GM23338 (cell line): ENCODE measurements around the gene PSMD8. TPM values are rescaled to one million over a fixed set of nuclear protein-coding genes. Genes with fewer than 3 reads are reported as not detected.

Experiments used
- ATAC-seq: fragments of 200-7000 bp; cut with Tn5 transposase; 3 replicates; pipeline ENCODE4 v1.9.1; 2020
- DNase-seq: peaks from one replicate; pipeline ENCODE4 v3.0.0-alpha.2; 2015; ENCODE audit warnings: low spot score
- H2AFZ ChIP-seq: fragments of 200-600 bp; sonication (generic); 2 replicates; pipeline ENCODE4 v1.8.0; 2016; ENCODE audit warnings: antibody characterized with exemption, mild to moderate bottlenecking, moderate library complexity
- H3F3A ChIP-seq: fragments of 200-600 bp; sonication (generic); replicated peaks from 2 replicates; pipeline ENCODE4 v1.8.0; 2017; ENCODE audit warnings: antibody characterized with exemption, mixed run types, low read depth
- H3K27ac ChIP-seq: fragments of 200-600 bp; sonication (generic); 2 replicates; pipeline ENCODE4 v1.6.1; 2016; ENCODE audit warnings: low read depth
- H3K27me3 ChIP-seq: fragments of 200-600 bp; sonication (generic); 2 replicates; pipeline ENCODE4 v1.8.0; 2016; ENCODE audit warnings: mild to moderate bottlenecking, mixed run types, moderate library complexity; ENCODE audit not compliant: insufficient read depth
- H3K36me3 ChIP-seq: fragments of 200-600 bp; sonication (generic); 2 replicates; pipeline ENCODE4 v1.8.0; 2016; ENCODE audit warnings: mild to moderate bottlenecking; ENCODE audit not compliant: insufficient read depth
- H3K4me1 ChIP-seq: fragments of 200-600 bp; sonication (generic); 2 replicates; pipeline ENCODE4 v1.8.0; 2016; ENCODE audit warnings: mild to moderate bottlenecking, moderate library complexity; ENCODE audit not compliant: insufficient read depth
- H3K4me2 ChIP-seq: fragments of 200-600 bp; sonication (generic); 2 replicates; pipeline ENCODE4 v1.7.1; 2017; ENCODE audit warnings: mixed run types
- H3K4me3 ChIP-seq: fragments of 200-600 bp; sonication (generic); 2 replicates; pipeline ENCODE4 v1.6.1; 2016; ENCODE audit warnings: mixed run types
- H3K79me2 ChIP-seq: fragments of 200-600 bp; sonication (generic); replicated peaks from 2 replicates; pipeline ENCODE4 v1.8.0; 2017; ENCODE audit warnings: mild to moderate bottlenecking; ENCODE audit not compliant: insufficient read depth
- H3K9me2 ChIP-seq: fragments of 200-600 bp; sonication (generic); 2 replicates; pipeline ENCODE4 v1.8.0; 2017; ENCODE audit not compliant: insufficient read depth
- H4K20me1 ChIP-seq: fragments of 200-600 bp; sonication (generic); replicated peaks from 2 replicates; pipeline ENCODE4 v1.8.0; 2017; ENCODE audit warnings: mild to moderate bottlenecking; ENCODE audit not compliant: insufficient read depth
- H3K27ac Mint-ChIP-seq: 2 replicates; pipeline ENCODE4 v1.8.0; 2020; ENCODE audit warnings: inconsistent platforms, mild to moderate bottlenecking, moderate library complexity, mixed read lengths
- H3K27me3 Mint-ChIP-seq: 3 replicates; pipeline ENCODE4 v1.8.0; 2022; ENCODE audit warnings: low read depth, mild to moderate bottlenecking, moderate library complexity, mixed read lengths, inconsistent platforms; ENCODE audit not compliant: insufficient read depth, poor library complexity
- H3K36me3 Mint-ChIP-seq: 3 replicates; pipeline ENCODE4 v1.8.0; 2021; ENCODE audit warnings: low read depth, mild to moderate bottlenecking, inconsistent platforms, moderate library complexity, mixed read lengths
- H3K4me1 Mint-ChIP-seq: 3 replicates; pipeline ENCODE4 v1.8.0; 2020; ENCODE audit warnings: mild to moderate bottlenecking, inconsistent platforms, mixed read lengths
- H3K4me3 Mint-ChIP-seq: 3 replicates; pipeline ENCODE4 v1.8.0; 2021; ENCODE audit warnings: moderate library complexity, mild to moderate bottlenecking, inconsistent platforms, mixed read lengths
- H3K9me3 Mint-ChIP-seq: 3 replicates; pipeline ENCODE4 v1.8.0; 2020; ENCODE audit warnings: moderate library complexity, mild to moderate bottlenecking, inconsistent platforms, mixed read lengths
- CREB1 ChIP-seq: fragments of 250-450 bp; sonication (Bioruptor Pico); IDR thresholded peaks from 2 replicates; pipeline ENCODE4 v1.5.0; 2020; ENCODE audit warnings: low read depth, mild to moderate bottlenecking, moderate library complexity
- EZH2 ChIP-seq: fragments of 200-600 bp; sonication (generic); IDR thresholded peaks from one replicate; pipeline ENCODE4 v1.8.0; 2017; ENCODE audit warnings: antibody characterized with exemption, mild to moderate bottlenecking, low read depth; ENCODE audit not compliant: unreplicated experiment
- EZH2phosphoT487 ChIP-seq: fragments of 200-600 bp; sonication (generic); IDR thresholded peaks from one replicate; pipeline ENCODE4 v1.8.1; 2018; ENCODE audit warnings: antibody characterized with exemption; ENCODE audit not compliant: unreplicated experiment
- JUNB ChIP-seq: IDR thresholded peaks from one replicate; pipeline ENCODE4 v1.6.1; 2016; ENCODE audit warnings: antibody characterized with exemption; ENCODE audit not compliant: unreplicated experiment
- NANOG ChIP-seq: IDR thresholded peaks from 2 replicates; pipeline ENCODE4 v1.6.1; 2016; ENCODE audit warnings: antibody characterized with exemption, borderline replicate concordance
- POLR2AphosphoS5 ChIP-seq: IDR thresholded peaks from 2 replicates; pipeline ENCODE4 v1.6.1; 2016; ENCODE audit warnings: antibody characterized with exemption, low read depth
- STAT1 ChIP-seq: IDR thresholded peaks from one replicate; pipeline ENCODE4 v1.6.1; 2016; ENCODE audit warnings: antibody characterized with exemption; ENCODE audit not compliant: unreplicated experiment
- ZNF114 ChIP-seq: fragments of 250-450 bp; sonication (Bioruptor Pico); IDR thresholded peaks from 2 replicates; pipeline ENCODE4 v1.5.0; 2020; ENCODE audit warnings: mild to moderate bottlenecking, moderate library complexity
- polyA plus RNA-seq: library from polyadenylated mRNA; unstranded; fragments of >200 nt; fragmentation: Nextera tagmentation; extraction: Ambion mirVana; gene quantifications from 2 replicates; pipeline ENCODE4 v1.2.1, GENCODE V29; 2016
- total RNA-seq: library from RNA; depleted of rRNA; stranded (reverse); fragments of >200 nt; shearing (Covaris generic); gene quantifications from 2 replicates; pipeline ENCODE4 v1.2.3, GENCODE V29; 2014
- TF ChIP-seq, protein P1 (sequence below): fragments of 250-450 bp; sonication (Bioruptor Pico); IDR thresholded peaks from 2 replicates; pipeline ENCODE4 v1.5.0; 2020; ENCODE audit warnings: mild to moderate bottlenecking, moderate library complexity
- TF ChIP-seq, protein P2 (sequence below): IDR thresholded peaks from one replicate; pipeline ENCODE4 v1.6.1; 2018; ENCODE audit warnings: antibody characterized with exemption; ENCODE audit not compliant: unreplicated experiment
- TF ChIP-seq, protein P3 (sequence below): IDR thresholded peaks from 2 replicates; pipeline ENCODE4 v1.6.1; 2016; ENCODE audit warnings: antibody characterized with exemption
- TF ChIP-seq, protein P4 (sequence below), 2 experiments: fragments of 200-600 bp in 1 of 2; sonication (generic) in 1 of 2; conservative IDR thresholded peaks; 2 replicates each; pipeline versions ENCODE4 v1.5.1 to v1.6.1; 2016 to 2017; ENCODE audit warnings: antibody characterized with exemption in 2 of 2, low read depth in 2 of 2, mild to moderate bottlenecking in 2 of 2, moderate library complexity in 1 of 2

The PSMD8 gene
- total and polyA plus RNA-seq, 2 experiments from 2014 or later, result 129 to 241 TPM

DNA sequence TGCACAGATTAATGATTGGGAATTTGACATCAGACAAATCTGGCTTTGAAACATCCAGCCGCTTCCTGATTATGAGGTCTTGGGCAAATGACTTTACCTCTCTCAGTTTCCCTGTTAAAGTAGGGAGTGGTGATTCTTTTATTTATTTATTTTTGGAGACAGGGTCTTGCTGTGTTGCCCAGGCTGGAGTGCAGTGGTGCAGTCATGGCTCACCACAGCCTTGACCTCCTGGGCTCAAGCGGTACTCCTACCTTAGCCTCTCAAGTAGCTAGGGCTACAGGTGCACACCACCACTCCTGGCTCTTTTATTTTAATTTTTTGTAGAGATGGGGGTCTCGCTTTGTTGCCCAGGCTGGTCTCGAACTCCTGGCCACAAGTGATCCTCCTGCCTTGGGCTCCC is 2.7 kb downstream of the PSMD8 start (continued):
- TF ChIP-seq, protein P1, sequence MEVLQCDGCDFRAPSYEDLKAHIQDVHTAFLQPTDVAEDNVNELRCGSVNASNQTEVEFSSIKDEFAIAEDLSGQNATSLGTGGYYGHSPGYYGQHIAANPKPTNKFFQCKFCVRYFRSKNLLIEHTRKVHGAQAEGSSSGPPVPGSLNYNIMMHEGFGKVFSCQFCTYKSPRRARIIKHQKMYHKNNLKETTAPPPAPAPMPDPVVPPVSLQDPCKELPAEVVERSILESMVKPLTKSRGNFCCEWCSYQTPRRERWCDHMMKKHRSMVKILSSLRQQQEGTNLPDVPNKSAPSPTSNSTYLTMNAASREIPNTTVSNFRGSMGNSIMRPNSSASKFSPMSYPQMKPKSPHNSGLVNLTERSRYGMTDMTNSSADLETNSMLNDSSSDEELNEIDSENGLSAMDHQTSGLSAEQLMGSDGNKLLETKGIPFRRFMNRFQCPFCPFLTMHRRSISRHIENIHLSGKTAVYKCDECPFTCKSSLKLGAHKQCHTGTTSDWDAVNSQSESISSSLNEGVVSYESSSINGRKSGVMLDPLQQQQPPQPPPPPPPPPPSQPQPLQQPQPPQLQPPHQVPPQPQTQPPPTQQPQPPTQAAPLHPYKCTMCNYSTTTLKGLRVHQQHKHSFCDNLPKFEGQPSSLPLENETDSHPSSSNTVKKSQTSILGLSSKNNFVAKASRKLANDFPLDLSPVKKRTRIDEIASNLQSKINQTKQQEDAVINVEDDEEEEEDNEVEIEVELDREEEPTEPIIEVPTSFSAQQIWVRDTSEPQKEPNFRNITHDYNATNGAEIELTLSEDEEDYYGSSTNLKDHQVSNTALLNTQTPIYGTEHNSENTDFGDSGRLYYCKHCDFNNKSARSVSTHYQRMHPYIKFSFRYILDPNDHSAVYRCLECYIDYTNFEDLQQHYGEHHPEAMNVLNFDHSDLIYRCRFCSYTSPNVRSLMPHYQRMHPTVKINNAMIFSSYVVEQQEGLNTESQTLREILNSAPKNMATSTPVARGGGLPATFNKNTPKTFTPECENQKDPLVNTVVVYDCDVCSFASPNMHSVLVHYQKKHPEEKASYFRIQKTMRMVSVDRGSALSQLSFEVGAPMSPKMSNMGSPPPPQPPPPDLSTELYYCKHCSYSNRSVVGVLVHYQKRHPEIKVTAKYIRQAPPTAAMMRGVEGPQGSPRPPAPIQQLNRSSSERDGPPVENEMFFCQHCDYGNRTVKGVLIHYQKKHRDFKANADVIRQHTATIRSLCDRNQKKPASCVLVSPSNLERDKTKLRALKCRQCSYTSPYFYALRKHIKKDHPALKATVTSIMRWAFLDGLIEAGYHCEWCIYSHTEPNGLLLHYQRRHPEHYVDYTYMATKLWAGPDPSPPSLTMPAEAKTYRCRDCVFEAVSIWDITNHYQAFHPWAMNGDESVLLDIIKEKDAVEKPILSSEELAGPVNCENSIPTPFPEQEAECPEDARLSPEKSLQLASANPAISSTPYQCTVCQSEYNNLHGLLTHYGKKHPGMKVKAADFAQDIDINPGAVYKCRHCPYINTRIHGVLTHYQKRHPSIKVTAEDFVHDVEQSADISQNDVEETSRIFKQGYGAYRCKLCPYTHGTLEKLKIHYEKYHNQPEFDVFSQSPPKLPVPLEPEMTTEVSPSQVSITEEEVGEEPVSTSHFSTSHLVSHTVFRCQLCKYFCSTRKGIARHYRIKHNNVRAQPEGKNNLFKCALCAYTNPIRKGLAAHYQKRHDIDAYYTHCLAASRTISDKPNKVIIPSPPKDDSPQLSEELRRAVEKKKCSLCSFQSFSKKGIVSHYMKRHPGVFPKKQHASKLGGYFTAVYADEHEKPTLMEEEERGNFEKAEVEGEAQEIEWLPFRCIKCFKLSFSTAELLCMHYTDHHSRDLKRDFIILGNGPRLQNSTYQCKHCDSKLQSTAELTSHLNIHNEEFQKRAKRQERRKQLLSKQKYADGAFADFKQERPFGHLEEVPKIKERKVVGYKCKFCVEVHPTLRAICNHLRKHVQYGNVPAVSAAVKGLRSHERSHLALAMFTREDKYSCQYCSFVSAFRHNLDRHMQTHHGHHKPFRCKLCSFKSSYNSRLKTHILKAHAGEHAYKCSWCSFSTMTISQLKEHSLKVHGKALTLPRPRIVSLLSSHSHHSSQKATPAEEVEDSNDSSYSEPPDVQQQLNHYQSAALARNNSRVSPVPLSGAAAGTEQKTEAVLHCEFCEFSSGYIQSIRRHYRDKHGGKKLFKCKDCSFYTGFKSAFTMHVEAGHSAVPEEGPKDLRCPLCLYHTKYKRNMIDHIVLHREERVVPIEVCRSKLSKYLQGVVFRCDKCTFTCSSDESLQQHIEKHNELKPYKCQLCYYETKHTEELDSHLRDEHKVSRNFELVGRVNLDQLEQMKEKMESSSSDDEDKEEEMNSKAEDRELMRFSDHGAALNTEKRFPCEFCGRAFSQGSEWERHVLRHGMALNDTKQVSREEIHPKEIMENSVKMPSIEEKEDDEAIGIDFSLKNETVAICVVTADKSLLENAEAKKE (CRISPR knock-in tag), result no peak

DNA sequence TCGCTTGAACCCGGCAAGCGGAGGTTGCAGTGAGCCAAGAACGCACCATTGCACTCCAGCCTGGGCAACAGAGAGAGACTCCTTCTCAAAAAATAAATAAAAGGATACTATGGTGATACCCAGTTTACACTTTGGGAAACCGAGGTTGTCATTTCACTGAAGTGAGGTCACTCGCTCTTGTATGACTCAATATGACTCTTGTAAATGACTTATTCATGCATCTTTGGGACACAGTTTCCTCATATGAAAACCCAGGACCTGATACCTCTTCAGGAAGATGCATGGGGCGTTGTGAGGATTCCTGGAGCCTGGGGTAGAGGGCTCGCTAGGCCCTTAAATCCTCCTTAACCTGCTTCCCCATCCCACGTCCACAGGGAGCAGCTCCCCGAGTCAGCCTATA is 4.5 kb downstream of the PSMD8 start:
- no peaks in the 10 kb centered on the region for H3K9me2 ChIP-seq
- no peak overlapping the region for H2AFZ ChIP-seq
- ATAC-seq, result no peak
- Mint-ChIP-seq H3K36me3 (peaks cover 51% of the 10 kb centered on the region), H3K4me3 (no peak overlapping the region), H3K27me3 (peaks cover 11% of the 10 kb centered on the region), H3K4me1 (peaks cover 14% of the 10 kb centered on the region), H3K27ac (no peak overlapping the region), H3K9me3 (no peaks in the 10 kb centered on the region)
- H4K20me1 ChIP-seq, result peaks cover 17% of the 10 kb centered on the region
- peaks cover 29% of the 10 kb centered on the region for H3K79me2 ChIP-seq
- no peak overlapping the region for H3K4me2 ChIP-seq
- no peak overlapping the region for H3K27ac ChIP-seq
- DNase-seq, result no peak
- H3K27me3 ChIP-seq, result no peaks in the 10 kb centered on the region
- no peak for TF ChIP-seq EZH2phosphoT487
- no peak for TF ChIP-seq JUNB
- no peak for TF ChIP-seq ZNF114 (CRISPR knock-in tag)
- TF ChIP-seq EZH2, result no peak
- TF ChIP-seq NANOG, result no peak
- TF ChIP-seq, protein P2, sequence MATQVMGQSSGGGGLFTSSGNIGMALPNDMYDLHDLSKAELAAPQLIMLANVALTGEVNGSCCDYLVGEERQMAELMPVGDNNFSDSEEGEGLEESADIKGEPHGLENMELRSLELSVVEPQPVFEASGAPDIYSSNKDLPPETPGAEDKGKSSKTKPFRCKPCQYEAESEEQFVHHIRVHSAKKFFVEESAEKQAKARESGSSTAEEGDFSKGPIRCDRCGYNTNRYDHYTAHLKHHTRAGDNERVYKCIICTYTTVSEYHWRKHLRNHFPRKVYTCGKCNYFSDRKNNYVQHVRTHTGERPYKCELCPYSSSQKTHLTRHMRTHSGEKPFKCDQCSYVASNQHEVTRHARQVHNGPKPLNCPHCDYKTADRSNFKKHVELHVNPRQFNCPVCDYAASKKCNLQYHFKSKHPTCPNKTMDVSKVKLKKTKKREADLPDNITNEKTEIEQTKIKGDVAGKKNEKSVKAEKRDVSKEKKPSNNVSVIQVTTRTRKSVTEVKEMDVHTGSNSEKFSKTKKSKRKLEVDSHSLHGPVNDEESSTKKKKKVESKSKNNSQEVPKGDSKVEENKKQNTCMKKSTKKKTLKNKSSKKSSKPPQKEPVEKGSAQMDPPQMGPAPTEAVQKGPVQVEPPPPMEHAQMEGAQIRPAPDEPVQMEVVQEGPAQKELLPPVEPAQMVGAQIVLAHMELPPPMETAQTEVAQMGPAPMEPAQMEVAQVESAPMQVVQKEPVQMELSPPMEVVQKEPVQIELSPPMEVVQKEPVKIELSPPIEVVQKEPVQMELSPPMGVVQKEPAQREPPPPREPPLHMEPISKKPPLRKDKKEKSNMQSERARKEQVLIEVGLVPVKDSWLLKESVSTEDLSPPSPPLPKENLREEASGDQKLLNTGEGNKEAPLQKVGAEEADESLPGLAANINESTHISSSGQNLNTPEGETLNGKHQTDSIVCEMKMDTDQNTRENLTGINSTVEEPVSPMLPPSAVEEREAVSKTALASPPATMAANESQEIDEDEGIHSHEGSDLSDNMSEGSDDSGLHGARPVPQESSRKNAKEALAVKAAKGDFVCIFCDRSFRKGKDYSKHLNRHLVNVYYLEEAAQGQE, result no peak
- TF ChIP-seq, protein P3, sequence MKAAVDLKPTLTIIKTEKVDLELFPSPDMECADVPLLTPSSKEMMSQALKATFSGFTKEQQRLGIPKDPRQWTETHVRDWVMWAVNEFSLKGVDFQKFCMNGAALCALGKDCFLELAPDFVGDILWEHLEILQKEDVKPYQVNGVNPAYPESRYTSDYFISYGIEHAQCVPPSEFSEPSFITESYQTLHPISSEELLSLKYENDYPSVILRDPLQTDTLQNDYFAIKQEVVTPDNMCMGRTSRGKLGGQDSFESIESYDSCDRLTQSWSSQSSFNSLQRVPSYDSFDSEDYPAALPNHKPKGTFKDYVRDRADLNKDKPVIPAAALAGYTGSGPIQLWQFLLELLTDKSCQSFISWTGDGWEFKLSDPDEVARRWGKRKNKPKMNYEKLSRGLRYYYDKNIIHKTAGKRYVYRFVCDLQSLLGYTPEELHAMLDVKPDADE, result no peak
- no peak for TF ChIP-seq STAT1
- no peak for TF ChIP-seq POLR2AphosphoS5
- TF ChIP-seq, protein P4, sequence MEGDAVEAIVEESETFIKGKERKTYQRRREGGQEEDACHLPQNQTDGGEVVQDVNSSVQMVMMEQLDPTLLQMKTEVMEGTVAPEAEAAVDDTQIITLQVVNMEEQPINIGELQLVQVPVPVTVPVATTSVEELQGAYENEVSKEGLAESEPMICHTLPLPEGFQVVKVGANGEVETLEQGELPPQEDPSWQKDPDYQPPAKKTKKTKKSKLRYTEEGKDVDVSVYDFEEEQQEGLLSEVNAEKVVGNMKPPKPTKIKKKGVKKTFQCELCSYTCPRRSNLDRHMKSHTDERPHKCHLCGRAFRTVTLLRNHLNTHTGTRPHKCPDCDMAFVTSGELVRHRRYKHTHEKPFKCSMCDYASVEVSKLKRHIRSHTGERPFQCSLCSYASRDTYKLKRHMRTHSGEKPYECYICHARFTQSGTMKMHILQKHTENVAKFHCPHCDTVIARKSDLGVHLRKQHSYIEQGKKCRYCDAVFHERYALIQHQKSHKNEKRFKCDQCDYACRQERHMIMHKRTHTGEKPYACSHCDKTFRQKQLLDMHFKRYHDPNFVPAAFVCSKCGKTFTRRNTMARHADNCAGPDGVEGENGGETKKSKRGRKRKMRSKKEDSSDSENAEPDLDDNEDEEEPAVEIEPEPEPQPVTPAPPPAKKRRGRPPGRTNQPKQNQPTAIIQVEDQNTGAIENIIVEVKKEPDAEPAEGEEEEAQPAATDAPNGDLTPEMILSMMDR (conservative IDR thresholded peaks at IDR 0.05; ENCODE audit: low read depth in 2 of 2), result no peak
- TF ChIP-seq CREB1, result no peak
- H3K4me3 ChIP-seq, result no peak overlapping the region
- peaks cover under 1% of the 10 kb centered on the region for H3F3A ChIP-seq
- H3K36me3 ChIP-seq, result peaks cover 20% of the 10 kb centered on the region
- H3K4me1 ChIP-seq, result peaks cover 7% of the 10 kb centered on the region; the same call in 1 of the 2 replicates
